GM12892 (cell line): ENCODE measurements around the gene CATSPERE.

Source experiments
- POLR2A ChIP-seq: IDR thresholded peaks from 2 replicates; pipeline ENCODE4 v1.6.1; 2011; ENCODE audit warnings: low read depth, low read length, control low read depth
- POLR2AphosphoS5 ChIP-seq: IDR thresholded peaks from 2 replicates; pipeline ENCODE4 v1.6.1; 2011; ENCODE audit warnings: low read depth, low read length, control low read depth

- TF ChIP-seq POLR2AphosphoS5, result no peak
- no peak for TF ChIP-seq POLR2A
These were observed 184.8 kb downstream of the CATSPERE start for GRCh38 chr1:244645890-244646289.
